ENCODE measurements around the gene SYNE2.

SYNE2 gene

GRCh38 chr14:64260418-64260817, 407.6 kb downstream of the SYNE2 start:
- DNase-seq (ENCODE audit: low spot score) = no peak

GRCh38 chr14:64265222-64265621, 412.4 kb downstream of the SYNE2 start:
- DNase-seq (ENCODE audit: low spot score) = no peak

- DNase-seq (ENCODE audit: low spot score) = no peak
Observed at GRCh38 chr14:64266239-64266638, 413.4 kb downstream of the SYNE2 start.

GRCh38 chr14:64272019-64272418, 419.2 kb downstream of the SYNE2 start:
- DNase-seq (ENCODE audit: low spot score) = no peak
